CD4-positive, alpha-beta T cell treated with Interleukin-12 subunit alpha and Interleukin-12 subunit beta, for 1 hour (primary cell): ENCODE data around the gene RIOK3.
"Not testable (repeated sequence)": the region's sequence is repeated elsewhere in the genome, so short reads cannot be mapped to it uniquely, and the experiment has no call there.

ENCODE experiments used
- DNase-seq: peaks from one replicate; pipeline ENCODE4 v3.0.0-alpha.2; 2020

Gene RIOK3

GRCh38 chr18:23499291-23499781 lies 46.2 kb downstream of the RIOK3 start:
- no peak for DNase-seq

- DNase-seq = no peak
These were observed 48.5 kb downstream of the RIOK3 start for GRCh38 chr18:23501626-23502025.

GRCh38 chr18:23502516-23503037 lies 49.5 kb downstream of the RIOK3 start:
- no peak for DNase-seq

- peak; percentile 97 for DNase-seq
These were observed 50.2 kb downstream of the RIOK3 start, which contains the start of gene RMC1 for GRCh38 chr18:23503038-23503962. Gene RMC1 (plus strand): TSS chr18:23503511. CDS start chr18:23503619, 108 bp downstream.

GRCh38 chr18:23503963-23504344 lies 50.9 kb downstream of the RIOK3 start:
- DNase-seq = peak; percentile 16

GRCh38 chr18:23504720-23505119 lies 51.6 kb downstream of the RIOK3 start:
- DNase-seq = peak; percentile 39

GRCh38 chr18:23506393-23506792 lies 53.3 kb downstream of the RIOK3 start:
- no peak for DNase-seq

DNA sequence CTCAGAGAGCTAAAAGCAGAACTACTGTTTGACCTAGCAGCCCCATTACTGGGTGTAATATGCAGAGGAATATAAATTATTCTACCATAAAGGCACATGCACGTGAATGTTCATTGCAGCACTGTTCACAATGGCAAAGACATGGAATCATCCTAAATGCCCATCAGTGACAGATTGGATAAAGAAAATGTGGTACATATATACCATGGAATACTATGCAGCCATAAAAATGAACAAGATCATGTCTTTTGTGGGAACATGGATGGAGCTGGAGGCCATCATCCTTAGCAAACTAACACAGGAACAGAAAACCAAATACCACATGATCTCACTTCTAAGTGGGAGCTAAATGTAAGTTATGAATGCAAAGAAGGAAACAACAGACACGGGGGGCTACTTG lies 57.8 kb downstream of the RIOK3 start:
- not testable (repeated sequence) for DNase-seq

- DNase-seq = not testable (repeated sequence)
These were observed 59.1 kb downstream of the RIOK3 start for GRCh38 chr18:23512216-23512615.

DNA sequence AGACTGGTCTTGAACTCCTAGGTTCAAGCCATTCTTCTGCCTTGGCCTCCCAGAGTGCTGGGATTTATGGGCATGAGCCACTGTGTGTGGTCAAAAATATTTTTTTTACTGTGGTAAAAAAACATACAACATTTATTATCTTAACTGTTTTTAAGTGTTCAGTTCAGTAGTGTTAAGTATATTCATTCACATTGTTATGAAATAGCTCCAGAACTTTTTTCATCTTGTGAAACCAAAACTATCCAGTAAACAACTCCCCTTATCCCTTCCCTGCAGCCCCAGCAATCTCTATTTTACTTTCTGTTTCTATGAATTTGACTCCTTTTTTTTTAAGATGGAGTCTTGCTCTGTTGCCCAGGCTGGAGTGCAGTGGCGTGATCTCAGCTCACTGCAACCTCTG lies 59.6 kb downstream of the RIOK3 start:
- DNase-seq = no peak

DNA sequence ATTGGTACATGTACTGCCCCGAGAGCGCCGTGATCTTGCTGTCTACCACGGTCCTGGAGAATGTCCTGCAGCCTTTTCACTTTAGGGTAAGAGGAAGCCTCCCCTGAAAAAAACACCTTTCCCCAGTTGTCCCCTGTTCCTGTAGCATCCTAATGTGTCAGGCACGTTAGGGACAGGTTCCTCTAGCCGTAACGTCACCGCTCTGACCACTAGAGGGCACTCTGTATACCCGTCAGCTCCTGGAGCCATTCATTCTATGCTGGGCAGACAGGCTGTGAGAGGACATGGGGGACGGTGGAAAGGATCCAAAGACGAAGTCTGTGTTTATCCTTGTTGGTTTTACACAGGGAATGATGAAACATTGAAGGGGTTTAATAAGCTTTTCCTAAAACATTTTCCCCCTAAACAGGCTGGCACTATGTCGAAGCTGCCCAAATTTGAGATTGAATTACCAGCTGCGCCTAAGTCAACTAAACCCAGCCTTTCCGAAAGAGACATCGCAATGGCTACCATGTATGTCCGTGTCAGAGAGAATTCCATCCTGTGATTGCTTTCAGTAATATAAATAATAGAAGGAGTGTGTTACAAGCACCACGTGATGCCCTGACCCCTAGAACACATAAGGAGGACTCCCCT lies 62.9 kb downstream of the RIOK3 start:
- peak; percentile 83 for DNase-seq

DNA sequence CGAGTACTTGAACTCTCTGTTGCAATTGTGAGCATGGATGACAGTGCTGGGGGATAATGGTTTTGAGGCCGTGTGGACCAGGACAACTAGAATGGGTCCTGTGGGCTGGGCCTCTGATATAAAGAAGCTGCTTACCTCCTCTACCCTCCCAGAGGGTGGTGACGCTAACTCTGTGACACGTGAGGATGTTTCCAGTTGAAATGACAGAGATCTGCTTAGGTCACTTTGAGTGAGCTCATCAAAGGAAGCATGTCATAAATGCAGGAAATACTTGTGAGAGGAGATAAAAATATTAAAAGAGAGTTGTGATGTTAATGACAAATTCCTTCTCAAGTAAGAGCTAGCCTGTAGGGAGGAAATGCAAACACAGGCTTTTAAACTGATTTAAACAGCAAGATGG lies 66.6 kb downstream of the RIOK3 start:
- no peak for DNase-seq

- DNase-seq = no peak
These were observed 68.2 kb downstream of the RIOK3 start for GRCh38 chr18:23521271-23521670.

GRCh38 chr18:23521907-23522306 lies 68.8 kb downstream of the RIOK3 start:
- no peak for DNase-seq

- no peak for DNase-seq
These were observed 70.5 kb downstream of the RIOK3 start for GRCh38 chr18:23523429-23524212.

DNA sequence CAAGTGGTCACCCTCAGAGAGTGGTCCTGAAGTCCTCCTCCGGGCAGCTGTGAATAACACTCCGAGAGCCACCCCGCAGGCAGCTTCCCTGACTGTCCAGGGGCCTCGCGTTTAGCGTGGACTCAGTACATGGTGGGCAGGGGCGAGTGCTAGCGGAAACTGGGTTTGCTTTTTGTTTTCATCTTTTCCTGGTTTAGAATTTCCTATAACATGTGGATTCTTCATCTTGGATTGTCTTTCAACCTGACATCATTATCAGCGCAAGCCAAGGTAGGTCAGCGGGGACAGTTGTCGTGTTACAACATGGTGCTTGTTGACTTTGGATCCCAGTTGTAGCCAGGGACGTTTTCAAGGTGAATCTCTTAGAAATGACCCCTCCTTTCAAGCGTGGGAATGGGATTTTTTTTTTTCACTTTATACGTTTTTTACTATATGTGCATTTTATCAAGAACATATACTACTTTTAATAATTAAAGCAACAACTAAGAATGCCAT lies 71.2 kb downstream of the RIOK3 start:
- no peak for DNase-seq

DNA sequence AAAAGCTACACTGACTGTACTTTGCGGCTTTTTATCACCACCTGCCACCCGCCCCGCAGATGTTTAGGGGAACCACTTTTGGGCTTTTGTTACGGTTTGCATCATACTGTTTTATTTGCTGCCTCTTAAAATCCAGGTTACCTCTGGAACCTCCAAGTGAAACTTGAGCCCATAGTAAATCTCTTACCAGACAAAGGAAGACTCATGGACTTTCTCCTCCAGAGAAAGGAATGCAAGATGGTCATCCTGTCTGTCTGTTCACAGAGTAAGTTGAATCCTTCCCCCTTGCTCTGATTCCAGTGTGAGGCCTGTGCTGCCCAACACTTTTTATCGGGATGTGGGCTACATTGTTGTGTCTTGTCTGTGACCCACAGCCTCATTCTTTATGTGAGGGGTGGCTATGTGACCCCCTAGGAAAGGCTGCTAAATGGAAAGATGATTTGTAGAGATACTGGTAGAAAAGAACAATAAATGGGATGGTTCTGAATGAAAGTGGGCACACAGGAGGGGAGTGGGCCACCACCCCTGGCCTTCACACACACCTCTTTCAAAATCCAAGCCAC lies 73.5 kb downstream of the RIOK3 start:
- no peak for DNase-seq

DNA sequence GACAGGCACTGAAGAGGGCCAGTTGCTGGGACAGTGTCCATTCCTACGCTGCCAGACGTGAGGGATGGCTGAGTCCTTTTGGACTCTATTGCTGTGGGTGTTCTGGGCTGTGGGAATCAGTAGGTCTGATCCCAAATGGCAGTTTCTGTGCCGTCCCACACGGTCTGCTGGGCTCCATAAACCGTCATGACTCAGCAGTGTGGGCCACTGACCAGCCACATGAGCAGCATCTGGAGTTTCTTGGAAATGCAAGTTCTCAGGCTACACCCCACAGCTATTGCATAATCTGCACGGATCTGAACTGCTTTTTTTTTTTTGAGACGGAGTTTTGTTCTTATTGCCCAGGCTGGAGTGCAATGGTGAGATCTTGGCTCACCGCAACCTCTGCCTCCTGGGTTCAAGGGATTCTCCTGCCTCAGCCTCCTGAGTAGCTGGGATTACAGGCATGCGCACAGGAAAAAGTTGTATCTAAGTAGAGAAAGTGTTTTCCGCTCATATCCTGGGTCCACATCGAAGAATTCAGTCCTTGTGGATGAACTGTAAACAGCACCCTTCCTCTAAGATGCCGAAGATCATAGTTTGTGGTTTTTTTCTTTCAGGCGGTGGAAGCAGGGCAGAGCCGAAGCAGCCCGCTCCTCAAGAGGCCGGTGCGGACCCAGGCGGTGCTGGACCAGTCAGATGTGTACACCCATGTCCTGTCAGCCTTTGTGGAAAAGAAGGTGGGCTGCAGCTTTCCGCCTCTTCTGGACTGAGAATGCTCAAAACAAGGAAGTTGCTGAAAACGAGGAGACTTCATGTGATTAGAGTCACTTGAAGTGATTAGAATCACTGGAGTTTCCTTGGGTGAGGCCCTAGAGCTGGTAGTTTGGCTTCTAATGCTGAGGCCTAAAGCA lies 75.7 kb downstream of the RIOK3 start:
- DNase-seq = no peak

DNA sequence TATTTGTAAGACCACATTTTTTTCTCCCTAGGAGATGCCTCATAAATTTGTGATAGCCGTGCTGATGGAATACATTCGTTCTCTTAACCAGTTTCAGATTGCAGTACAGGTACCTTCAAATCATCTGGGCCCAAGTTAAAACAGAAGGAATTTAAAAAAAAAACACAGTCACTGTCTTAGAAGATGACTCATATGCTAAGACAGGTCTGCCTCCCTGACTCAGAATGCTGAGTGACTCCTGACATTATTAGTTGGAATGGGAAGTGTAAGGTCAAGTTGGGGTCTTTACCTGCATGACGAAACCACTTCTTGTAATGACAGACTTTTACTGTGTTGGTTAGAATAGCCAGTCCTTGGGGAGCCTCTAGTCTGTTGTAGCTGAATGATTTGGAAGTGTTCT lies 76.5 kb downstream of the RIOK3 start:
- DNase-seq = no peak

GRCh38 chr18:23530195-23530594 lies 77.1 kb downstream of the RIOK3 start:
- no peak for DNase-seq

DNA sequence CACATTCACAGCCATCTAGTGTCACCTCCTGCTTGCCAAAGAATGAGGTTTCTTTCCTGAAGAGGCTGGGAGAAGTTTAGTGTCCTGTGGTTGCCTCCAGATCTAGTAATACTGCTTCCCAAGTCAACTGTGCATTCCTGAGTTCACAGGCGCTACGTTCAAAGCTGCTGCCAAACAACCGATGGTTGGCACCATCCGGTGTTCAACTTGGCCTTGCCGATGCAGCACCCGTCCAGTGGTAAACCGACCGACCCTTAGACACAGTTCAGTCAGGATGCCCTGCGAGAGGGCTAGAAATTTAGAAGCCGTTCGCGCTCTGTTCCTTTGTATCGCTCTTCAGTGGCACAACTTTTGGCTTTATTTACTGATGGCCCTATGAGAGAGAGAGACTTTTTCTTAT lies 78.8 kb downstream of the RIOK3 start:
- DNase-seq = no peak
